Measurements from ENCODE around the gene PHPT1.

DNA sequence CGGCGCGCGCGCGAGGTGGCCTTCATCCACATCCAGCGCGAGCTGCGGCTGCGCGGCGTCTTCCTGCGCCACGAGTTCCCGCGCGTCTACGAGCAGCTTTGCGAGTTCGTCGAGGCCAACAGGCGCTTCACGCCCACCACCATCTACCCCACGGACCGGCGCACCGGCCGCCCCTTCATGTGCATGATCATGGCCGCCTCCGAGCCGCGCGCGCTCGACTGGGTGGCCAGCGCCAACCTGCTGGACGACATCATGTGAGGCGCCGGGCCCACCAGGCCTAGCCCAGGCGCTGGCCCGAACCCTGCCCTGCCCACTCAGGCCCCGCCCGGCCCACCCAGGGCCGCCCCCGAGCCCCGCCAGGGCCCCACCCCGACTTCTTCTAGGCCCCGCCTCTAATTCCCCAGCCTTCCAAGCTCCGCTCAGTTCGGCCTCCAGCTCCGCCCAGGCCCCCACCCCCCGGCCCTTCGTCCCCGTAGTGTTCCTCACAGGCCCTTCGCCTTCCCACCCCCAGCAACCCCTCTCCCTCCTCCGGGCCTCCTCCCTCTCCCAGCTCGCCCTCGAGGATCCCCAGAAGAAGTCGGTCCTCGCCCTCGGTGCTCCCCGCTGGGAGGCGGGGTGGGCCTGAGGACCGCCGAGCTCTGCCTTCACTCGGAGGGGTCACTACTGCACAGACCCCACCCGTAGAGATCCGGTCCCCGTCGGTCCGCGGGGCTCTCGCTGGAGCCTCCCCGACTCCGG, 2.0 kb upstream of the PHPT1 start:
- TF ChIP-seq GATA2 (IDR thresholded peaks at IDR 0.05; ENCODE audit: low read depth, low read length): no peak
- TF ChIP-seq GATA3 (IDR thresholded peaks at IDR 0.05; ENCODE audit: low read depth, low read length): no peak

All from SH-SY5Y (cell line).